Calu3 (cell line): Measurements from ENCODE around the gene LRIT1. TPM values are rescaled to one million over a fixed set of nuclear protein-coding genes. Genes with fewer than 3 reads are reported as not detected.

Experiments used
- BruUV-seq: library from RNA; stranded (reverse); fragments of 400-500 nt; replicated peaks from 2 replicates; lab custom pipeline; 2021; lab: Mats Ljungman, UMichigan
- CTCF ChIA-PET: fragments of 300-600 bp; sonication (Branson Sonifier 250); formaldehyde crosslinking; loops from one replicate; lab custom pipeline; 2022; ENCODE audit warnings: antibody characterized with exemption; lab: Charles Lee
- DNase-seq: peaks from one replicate; pipeline ENCODE4 v3.0.0; 2022
- H3K27ac Mint-ChIP-seq: one replicate; pipeline ENCODE4 v1.8.0; 2022; ENCODE audit warnings: mixed read lengths; ENCODE audit not compliant: unreplicated experiment
- H3K27me3 Mint-ChIP-seq: one replicate; pipeline ENCODE4 v1.8.0; 2022; ENCODE audit warnings: mixed read lengths; ENCODE audit not compliant: unreplicated experiment
- H3K36me3 Mint-ChIP-seq: one replicate; pipeline ENCODE4 v1.8.0; 2022; ENCODE audit warnings: mild to moderate bottlenecking, moderate library complexity, mixed read lengths; ENCODE audit not compliant: insufficient read depth, unreplicated experiment
- H3K4me1 Mint-ChIP-seq: one replicate; pipeline ENCODE4 v1.8.0; 2022; ENCODE audit warnings: mild to moderate bottlenecking, low read depth, mixed read lengths; ENCODE audit not compliant: unreplicated experiment
- H3K4me3 Mint-ChIP-seq: one replicate; pipeline ENCODE4 v1.8.0; 2022; ENCODE audit warnings: mild to moderate bottlenecking, low read depth, moderate library complexity, mixed read lengths; ENCODE audit not compliant: unreplicated experiment
- H3K9me3 Mint-ChIP-seq: one replicate; pipeline ENCODE4 v1.8.0; 2022; ENCODE audit warnings: low read depth, mixed read lengths; ENCODE audit not compliant: unreplicated experiment
- intact Hi-C: fragments of 100-400 bp; cut with micrococcal nuclease; formaldehyde crosslinking; loops from one replicate; pipeline ENCODE4 v1.10.0; 2022; ENCODE audit not compliant: unreplicated experiment
- total RNA-seq: library from RNA; stranded (reverse); gene quantifications from 2 replicates; pipeline ENCODE4 v1.2.3, GENCODE V29; 2022
- TF ChIP-seq, protein P1 (sequence below): fragments of 200-600 bp; IDR thresholded peaks from one replicate; pipeline ENCODE4 v1.8.0; 2022; ENCODE audit warnings: antibody characterized with exemption; ENCODE audit not compliant: unreplicated experiment

LRIT1 gene
- total RNA-seq, 1 experiment from 2014 or later = not detected

DNA sequence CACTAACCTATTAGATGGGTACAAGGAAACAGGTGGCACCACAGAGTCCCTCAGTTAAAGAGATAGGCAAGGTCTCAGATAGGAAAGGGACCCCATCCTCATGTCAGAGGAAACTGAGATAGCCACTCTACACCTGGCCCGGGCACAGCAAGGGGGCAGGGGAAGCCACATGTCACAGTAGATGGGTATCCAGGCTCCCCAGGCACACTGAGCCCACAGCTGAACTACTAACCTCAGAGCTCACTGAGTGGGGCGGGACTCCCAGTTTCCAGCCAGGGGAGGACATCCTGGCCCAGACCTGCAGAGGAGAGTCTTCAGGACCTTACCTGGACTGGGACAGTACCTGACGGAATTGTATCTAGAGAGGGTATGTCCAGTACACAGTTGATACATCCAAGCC lies 50.7 kb downstream of the LRIT1 start:
- CTCF ChIA-PET = interaction anchor here (1.0 kb wide), 1 partner anchor 12 kb away, joined by 3 read pairs; no protein-coding TSS in a partner anchor
- peaks cover 45% of the 10 kb centered on the region for H3K27me3 Mint-ChIP-seq
- no TSS peak for BruUV-seq

DNA sequence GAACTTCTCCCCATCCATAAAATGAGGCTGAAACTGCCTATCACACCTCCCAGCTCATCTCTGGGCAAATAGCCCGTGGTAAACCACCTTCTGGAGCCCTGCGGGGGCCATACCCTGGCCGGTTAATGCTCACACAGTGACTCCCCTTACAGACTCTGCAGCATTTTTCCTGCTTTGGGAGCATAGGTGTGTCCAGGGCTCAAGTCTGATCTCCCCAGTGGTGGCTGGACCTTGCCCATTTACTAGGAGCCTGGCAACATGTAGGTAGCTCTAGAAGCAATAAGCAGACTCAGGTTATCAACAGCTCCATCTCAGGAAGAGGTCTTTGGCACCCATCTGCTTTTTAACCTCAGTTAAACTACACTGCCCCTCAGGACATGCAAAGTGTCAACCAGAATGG lies 52.5 kb downstream of the LRIT1 start:
- no peaks in the 10 kb centered on the region for H3K36me3 Mint-ChIP-seq
- H3K27ac Mint-ChIP-seq = no peak overlapping the region
- CTCF ChIA-PET = no interaction called here
- no peaks in the 10 kb centered on the region for H3K4me1 Mint-ChIP-seq
- TF ChIP-seq, protein P1, sequence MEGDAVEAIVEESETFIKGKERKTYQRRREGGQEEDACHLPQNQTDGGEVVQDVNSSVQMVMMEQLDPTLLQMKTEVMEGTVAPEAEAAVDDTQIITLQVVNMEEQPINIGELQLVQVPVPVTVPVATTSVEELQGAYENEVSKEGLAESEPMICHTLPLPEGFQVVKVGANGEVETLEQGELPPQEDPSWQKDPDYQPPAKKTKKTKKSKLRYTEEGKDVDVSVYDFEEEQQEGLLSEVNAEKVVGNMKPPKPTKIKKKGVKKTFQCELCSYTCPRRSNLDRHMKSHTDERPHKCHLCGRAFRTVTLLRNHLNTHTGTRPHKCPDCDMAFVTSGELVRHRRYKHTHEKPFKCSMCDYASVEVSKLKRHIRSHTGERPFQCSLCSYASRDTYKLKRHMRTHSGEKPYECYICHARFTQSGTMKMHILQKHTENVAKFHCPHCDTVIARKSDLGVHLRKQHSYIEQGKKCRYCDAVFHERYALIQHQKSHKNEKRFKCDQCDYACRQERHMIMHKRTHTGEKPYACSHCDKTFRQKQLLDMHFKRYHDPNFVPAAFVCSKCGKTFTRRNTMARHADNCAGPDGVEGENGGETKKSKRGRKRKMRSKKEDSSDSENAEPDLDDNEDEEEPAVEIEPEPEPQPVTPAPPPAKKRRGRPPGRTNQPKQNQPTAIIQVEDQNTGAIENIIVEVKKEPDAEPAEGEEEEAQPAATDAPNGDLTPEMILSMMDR = no peak
- H3K9me3 Mint-ChIP-seq = no peaks in the 10 kb centered on the region
- no TSS peak for BruUV-seq
- no peak for DNase-seq
- peaks cover 31% of the 10 kb centered on the region for H3K27me3 Mint-ChIP-seq
- no peak overlapping the region for H3K4me3 Mint-ChIP-seq
- intact Hi-C loops = no loop called here

More for the DNA sequence above, 50.7 kb downstream of the LRIT1 start:
- no peaks in the 10 kb centered on the region for H3K9me3 Mint-ChIP-seq
- intact Hi-C loops = no loop called here
- no peaks in the 10 kb centered on the region for H3K4me1 Mint-ChIP-seq
- TF ChIP-seq, protein P1 = no peak
- H3K4me3 Mint-ChIP-seq = no peak overlapping the region
- H3K27ac Mint-ChIP-seq = no peak overlapping the region
- DNase-seq = no peak
- no peaks in the 10 kb centered on the region for H3K36me3 Mint-ChIP-seq

GRCh38 chr10:84185526-84186175 lies 55.7 kb downstream of the LRIT1 start:
- H3K4me3 Mint-ChIP-seq = no peak overlapping the region
- H3K27ac Mint-ChIP-seq = no peak overlapping the region
- H3K4me1 Mint-ChIP-seq = no peaks in the 10 kb centered on the region
- H3K27me3 Mint-ChIP-seq = peaks cover under 1% of the 10 kb centered on the region
- no peaks in the 10 kb centered on the region for H3K36me3 Mint-ChIP-seq
- DNase-seq = no peak
- H3K9me3 Mint-ChIP-seq = no peaks in the 10 kb centered on the region
- no TSS peak for BruUV-seq
- TF ChIP-seq, protein P1 = no peak
- intact Hi-C loops = no loop called here
- CTCF ChIA-PET = interaction anchor here (0.6 kb wide), 1 partner anchor 184 kb away, joined by 3 read pairs; no protein-coding TSS in a partner anchor

GRCh38 chr10:84184517-84184916 lies 56.8 kb downstream of the LRIT1 start:
- no peaks in the 10 kb centered on the region for H3K36me3 Mint-ChIP-seq
- intact Hi-C loops = no loop called here
- no peaks in the 10 kb centered on the region for H3K27me3 Mint-ChIP-seq
- CTCF ChIA-PET = no interaction called here
- H3K27ac Mint-ChIP-seq = no peak overlapping the region
- no TSS peak for BruUV-seq
- H3K9me3 Mint-ChIP-seq = no peaks in the 10 kb centered on the region
- DNase-seq = no peak
- H3K4me3 Mint-ChIP-seq = no peak overlapping the region
- no peaks in the 10 kb centered on the region for H3K4me1 Mint-ChIP-seq
- TF ChIP-seq, protein P1 = no peak
